Endodermal cell (in vitro differentiated cells): ENCODE data around the gene N4BP3. TPM values are rescaled to one million over a fixed set of nuclear protein-coding genes. Genes with fewer than 3 reads are reported as not detected.

Experiments used
- DNase-seq: peaks from one replicate; pipeline ENCODE4 v3.0.0-alpha.2; 2017
- H3K27ac ChIP-seq: 2 replicates; pipeline ENCODE4 v1.5.1; 2013; ENCODE audit warnings: mild to moderate bottlenecking, low read depth, low read length, moderate library complexity
- H3K27me3 ChIP-seq: 2 replicates; pipeline ENCODE4 v1.6.1; 2013; ENCODE audit warnings: mild to moderate bottlenecking, low read length, moderate library complexity; ENCODE audit not compliant: insufficient read depth, control insufficient read depth, poor library complexity, severe bottlenecking
- H3K36me3 ChIP-seq: 2 replicates; pipeline ENCODE4 v1.7.0; 2013; ENCODE audit warnings: mild to moderate bottlenecking, low read length, moderate library complexity; ENCODE audit not compliant: control insufficient read depth, insufficient read depth
- H3K4me1 ChIP-seq: one replicate; pipeline ENCODE4 v1.7.0; 2013; ENCODE audit warnings: low read length; ENCODE audit not compliant: control insufficient read depth, insufficient read depth
- H3K4me3 ChIP-seq: 2 replicates; pipeline ENCODE4 v1.5.1; 2013; ENCODE audit warnings: mild to moderate bottlenecking, low read length, moderate library complexity
- H3K9ac ChIP-seq: 2 replicates; pipeline ENCODE4 v1.6.1; 2013; ENCODE audit warnings: mild to moderate bottlenecking, low read length, moderate library complexity; ENCODE audit not compliant: poor library complexity, severe bottlenecking; ENCODE audit errors: extremely low read depth
- H3K9me3 ChIP-seq: 2 replicates; pipeline ENCODE4 v1.6.1; 2013; ENCODE audit warnings: mild to moderate bottlenecking, low read length, moderate library complexity; ENCODE audit not compliant: control insufficient read depth
- H3K27ac Mint-ChIP-seq: 2 replicates; pipeline ENCODE4 v1.8.0; 2020; ENCODE audit warnings: mixed read lengths
- H3K27me3 Mint-ChIP-seq: 2 replicates; pipeline ENCODE4 v1.8.0; 2021; ENCODE audit warnings: mild to moderate bottlenecking, mixed read lengths; ENCODE audit not compliant: insufficient read depth
- H3K36me3 Mint-ChIP-seq: 2 replicates; pipeline ENCODE4 v1.8.0; 2020; ENCODE audit warnings: low read depth, mixed read lengths
- H3K4me1 Mint-ChIP-seq: 2 replicates; pipeline ENCODE4 v1.8.0; 2020; ENCODE audit warnings: mixed read lengths
- H3K4me3 Mint-ChIP-seq: 2 replicates; pipeline ENCODE4 v1.8.0; 2020; ENCODE audit warnings: mild to moderate bottlenecking, moderate library complexity, mixed read lengths
- H3K9me3 Mint-ChIP-seq: 2 replicates; pipeline ENCODE4 v1.8.0; 2020; ENCODE audit warnings: mild to moderate bottlenecking, mixed read lengths
- whole genome bisulfite sequencing, 2 experiments: methylation state at CpG; one replicate each; pipeline versions ENCODE4 v1.1.5 to v1.1.7; 2013; ENCODE audit warnings: missing lambda C conversion rate in 2 of 2, mixed read lengths in 1 of 2; ENCODE audit not compliant: insufficient coverage in 1 of 2, insufficient read length in 1 of 2; 5-methylcytosine and 5-hydroxymethylcytosine counted together
- total RNA-seq, 2 donors: library from RNA; stranded (reverse); fragmentation: NEBNext Ultra II Directional in 1 of 2; extraction: Animal tissue kit (Norgen Biotek cat#: 25700) in 1 of 2; gene quantifications; 2 replicates in 1 of 2; 3 replicates in 1 of 2; pipeline ENCODE4 v1.2.1, GENCODE V29; 2021
- TF ChIP-seq, protein P1 (sequence below): fragments of 200-600 bp; sonication (generic); conservative IDR thresholded peaks from 2 replicates; pipeline ENCODE4 v1.5.0; 2021; ENCODE audit warnings: antibody characterized with exemption, mild to moderate bottlenecking

Gene N4BP3
- total RNA-seq, 2 donors from 2014 or later: 12.7 to 15.2 TPM

DNA sequence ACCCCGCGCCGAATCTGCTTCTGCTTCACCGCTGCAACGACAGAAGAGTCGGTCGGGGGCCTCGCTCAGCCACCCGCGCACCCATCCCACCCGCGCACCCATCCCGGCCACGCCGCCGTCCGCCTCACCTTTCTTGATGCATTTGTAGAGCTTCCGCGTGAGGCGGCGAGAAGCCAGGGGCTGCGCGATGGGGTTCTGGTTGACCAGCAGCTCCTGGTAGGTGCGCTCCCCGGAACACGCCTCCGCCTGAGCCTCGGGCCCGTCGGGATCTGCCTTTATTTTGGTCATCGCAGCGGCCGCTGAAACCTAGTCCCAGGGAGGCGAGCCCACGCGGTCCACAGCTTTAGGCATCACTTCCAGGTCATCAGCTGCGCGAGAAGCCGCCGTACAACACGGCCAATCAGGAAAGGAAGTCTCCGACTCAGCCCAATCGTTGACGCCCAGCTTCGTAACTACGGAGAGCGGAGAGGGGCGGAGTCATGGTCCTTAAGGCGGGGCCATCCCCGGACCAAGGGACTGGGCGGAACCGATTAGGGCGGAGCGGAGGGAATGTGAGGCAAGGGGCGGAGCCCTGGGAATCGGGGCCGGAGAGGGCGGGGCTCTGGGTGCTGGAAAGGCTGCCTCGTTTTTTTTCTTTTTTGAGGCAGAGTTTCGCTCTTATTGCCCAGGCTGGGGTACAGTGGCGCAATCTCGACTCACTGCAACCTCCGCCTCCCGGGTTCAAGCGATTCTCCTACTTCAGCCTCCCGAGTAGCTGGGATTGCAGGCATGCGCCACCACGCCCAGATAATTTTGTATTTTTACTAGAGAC is 40.4 kb downstream of the N4BP3 start, which contains the start of gene NHP2:
TSS of gene NHP2 (minus strand) at position 356 of the 811 bp plus-strand sequence. CDS start at position 288, 68 bp downstream.
- peaks cover 30% of the 10 kb centered on the region for H3K36me3 ChIP-seq

DNA sequence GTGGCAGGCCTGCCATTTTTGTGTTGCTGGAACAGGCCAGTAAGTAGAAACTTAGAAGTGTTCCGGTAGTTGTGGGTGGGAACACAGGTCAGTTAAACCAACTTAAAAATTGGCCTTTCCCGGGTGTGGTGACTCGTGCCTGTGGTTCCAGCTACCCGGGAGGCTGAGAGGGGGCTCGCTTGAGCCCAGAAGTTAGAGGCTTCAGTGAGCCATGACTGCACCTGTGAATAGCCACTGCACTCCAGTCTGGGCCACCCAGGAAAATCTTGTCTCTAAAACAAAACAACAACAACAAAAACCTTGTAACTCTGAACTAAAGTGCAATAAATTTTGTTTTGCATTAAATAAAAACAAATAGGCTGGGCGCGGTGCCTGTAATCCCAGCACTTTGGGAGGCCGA is 41.7 kb downstream of the N4BP3 start:
- no peak for DNase-seq
- Mint-ChIP-seq H3K27me3 (no peaks in the 10 kb centered on the region), H3K36me3 (peaks cover 17% of the 10 kb centered on the region), H3K9me3 (no peaks in the 10 kb centered on the region), H3K4me3 (no peak overlapping the region), H3K27ac (no peak overlapping the region), H3K4me1 (peaks cover 14% of the 10 kb centered on the region)
- Histone ChIP-seq H3K27me3 (no peaks in the 10 kb centered on the region), H3K36me3 (peaks cover 17% of the 10 kb centered on the region), H3K27ac (no peak overlapping the region), H3K9ac (no peak overlapping the region), H3K4me3 (no peak overlapping the region), H3K4me1 (no peaks in the 10 kb centered on the region), H3K9me3 (no peaks in the 10 kb centered on the region)
- TF ChIP-seq, protein P1, sequence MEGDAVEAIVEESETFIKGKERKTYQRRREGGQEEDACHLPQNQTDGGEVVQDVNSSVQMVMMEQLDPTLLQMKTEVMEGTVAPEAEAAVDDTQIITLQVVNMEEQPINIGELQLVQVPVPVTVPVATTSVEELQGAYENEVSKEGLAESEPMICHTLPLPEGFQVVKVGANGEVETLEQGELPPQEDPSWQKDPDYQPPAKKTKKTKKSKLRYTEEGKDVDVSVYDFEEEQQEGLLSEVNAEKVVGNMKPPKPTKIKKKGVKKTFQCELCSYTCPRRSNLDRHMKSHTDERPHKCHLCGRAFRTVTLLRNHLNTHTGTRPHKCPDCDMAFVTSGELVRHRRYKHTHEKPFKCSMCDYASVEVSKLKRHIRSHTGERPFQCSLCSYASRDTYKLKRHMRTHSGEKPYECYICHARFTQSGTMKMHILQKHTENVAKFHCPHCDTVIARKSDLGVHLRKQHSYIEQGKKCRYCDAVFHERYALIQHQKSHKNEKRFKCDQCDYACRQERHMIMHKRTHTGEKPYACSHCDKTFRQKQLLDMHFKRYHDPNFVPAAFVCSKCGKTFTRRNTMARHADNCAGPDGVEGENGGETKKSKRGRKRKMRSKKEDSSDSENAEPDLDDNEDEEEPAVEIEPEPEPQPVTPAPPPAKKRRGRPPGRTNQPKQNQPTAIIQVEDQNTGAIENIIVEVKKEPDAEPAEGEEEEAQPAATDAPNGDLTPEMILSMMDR: no peak
- 92% methylated on average over 4 to 8 of the region's 8 CpGs for WGBS, 2 experiments

More for the DNA sequence above, 40.4 kb downstream of the N4BP3 start, which contains the start of gene NHP2:
- peak within 1 kb of the TSS; percentile 67 for H3K9ac ChIP-seq
- WGBS, 2 experiments: 6% methylated on average over 46 to 67 of the region's 68 CpGs
- Mint-ChIP-seq H3K36me3 (peaks cover 28% of the 10 kb centered on the region), H3K9me3 (no peaks in the 10 kb centered on the region), H3K4me3 (peak within 1 kb of the TSS; percentile 92), H3K27me3 (no peaks in the 10 kb centered on the region), H3K4me1 (peaks cover 9% of the 10 kb centered on the region), H3K27ac (peak within 1 kb of the TSS; percentile 95)
- no peaks in the 10 kb centered on the region for H3K27me3 ChIP-seq
- H3K9me3 ChIP-seq: no peaks in the 10 kb centered on the region
- peak; percentile 100 for DNase-seq
- peak within 1 kb of the TSS; percentile 92 for H3K4me3 ChIP-seq
- TF ChIP-seq, protein P1: no peak
- no peaks in the 10 kb centered on the region for H3K4me1 ChIP-seq
- peak within 1 kb of the TSS; percentile 8 for H3K27ac ChIP-seq

- H3K4me3 Mint-ChIP-seq: no peak overlapping the region
- no peaks in the 10 kb centered on the region for H3K36me3 ChIP-seq
- H3K9ac ChIP-seq: no peak overlapping the region
- peaks cover 32% of the 10 kb centered on the region for H3K27me3 Mint-ChIP-seq
- H3K27me3 ChIP-seq: peaks cover 27% of the 10 kb centered on the region
- no peaks in the 10 kb centered on the region for H3K9me3 ChIP-seq
- peaks cover 7% of the 10 kb centered on the region for H3K4me1 Mint-ChIP-seq
- no peaks in the 10 kb centered on the region for H3K9me3 Mint-ChIP-seq
- DNase-seq: no peak
- no peaks in the 10 kb centered on the region for H3K4me1 ChIP-seq
- H3K27ac ChIP-seq: no peak overlapping the region
- no peak overlapping the region for H3K4me3 ChIP-seq
- TF ChIP-seq, protein P1: no peak
- no peak overlapping the region for H3K27ac Mint-ChIP-seq
- H3K36me3 Mint-ChIP-seq: no peaks in the 10 kb centered on the region
- 83 to 95% methylated on average over 4 to 5 of the region's 5 CpGs for WGBS, 2 experiments
Measured at GRCh38 chr5:178160176-178160575, 46.8 kb downstream of the N4BP3 start.
